ENCODE results near the gene WDR18. TPM values are rescaled to one million over a fixed set of nuclear protein-coding genes. Genes with fewer than 3 reads are reported as not detected.
A peak's percentile ranks its signal among the peaks of the same experiment; 100 is the strongest.

The WDR18 gene
- total RNA-seq, 1 experiment from 2014 or later: 56.7 TPM

- ATAC-seq: no peak
- Histone ChIP-seq H4K20me1 (ENCODE audit: low read length) (no peaks in the 10 kb centered on the region), H3K4me1 (ENCODE audit: insufficient read depth, low read length) (peaks cover 8% of the 10 kb centered on the region), H3F3A (ENCODE audit: low read length, unreplicated experiment) (no peaks in the 10 kb centered on the region), H3K4me3 (ENCODE audit: low read length) (no peak overlapping the region), H3K27me3 (ENCODE audit: low read length) (no peaks in the 10 kb centered on the region; the same call in 1 of the 2 replicates), H2AFZ (ENCODE audit: low read length) (no peak overlapping the region), H3K27ac (ENCODE audit: low read length) (no peak overlapping the region), H3K9me3 (ENCODE audit: low read length) (no peaks in the 10 kb centered on the region), H3K36me3 (ENCODE audit: low read depth, low read length) (no peaks in the 10 kb centered on the region; the same call in 1 of the 2 replicates), H3K79me2 (ENCODE audit: low read length) (no peaks in the 10 kb centered on the region), H3K9me2 (replicated peaks; ENCODE audit: low read length) (no peaks in the 10 kb centered on the region), H3K4me2 (ENCODE audit: low read length) (no peak overlapping the region), H3K9ac (ENCODE audit: low read length) (no peak overlapping the region)
- POLR2A ChIA-PET (ENCODE audit: unreplicated experiment): no interaction called here
- DNase-seq: no peak
- TF ChIP-seq CTCF (conservative IDR thresholded peaks at IDR 0.05; ENCODE audit: low read depth, low read length): no peak
- TF ChIP-seq EZH2 (IDR thresholded peaks at IDR 0.05; ENCODE audit: low read length, unreplicated experiment): no peak
- TF ChIP-seq EZH2phosphoT487 (IDR thresholded peaks at IDR 0.05; ENCODE audit: borderline replicate concordance, low read length): no peak
- no TSS peak for BruUV-seq (replicated peaks)
- intact Hi-C loops (cut with micrococcal nuclease): no loop called here
- CTCF ChIA-PET: no interaction called here
These were observed 11.1 kb downstream of the WDR18 start for GRCh38 chr19:995051-995827.

GRCh38 chr19:996051-996838 lies 12.1 kb downstream of the WDR18 start:
- Histone ChIP-seq H3K4me2 (ENCODE audit: low read length) (peak overlapping the region; percentile 72), H3K36me3 (ENCODE audit: low read depth, low read length) (no peaks in the 10 kb centered on the region; the same call in 1 of the 2 replicates), H3K9ac (ENCODE audit: low read length) (no peak overlapping the region), H3K27me3 (ENCODE audit: low read length) (no peaks in the 10 kb centered on the region; the same call in 1 of the 2 replicates), H3K9me2 (replicated peaks; ENCODE audit: low read length) (no peaks in the 10 kb centered on the region), H3K79me2 (ENCODE audit: low read length) (no peaks in the 10 kb centered on the region), H3K4me3 (ENCODE audit: low read length) (peak overlapping the region; percentile 35; the same call in 1 of the 2 replicates), H3K27ac (ENCODE audit: low read length) (no peak overlapping the region), H4K20me1 (ENCODE audit: low read length) (no peaks in the 10 kb centered on the region), H2AFZ (ENCODE audit: low read length) (no peak overlapping the region), H3K4me1 (ENCODE audit: insufficient read depth, low read length) (peaks cover 8% of the 10 kb centered on the region), H3F3A (ENCODE audit: low read length, unreplicated experiment) (no peaks in the 10 kb centered on the region), H3K9me3 (ENCODE audit: low read length) (no peaks in the 10 kb centered on the region)
- ATAC-seq (peak; percentile 20; the same call in 1 of the 2 replicates), DNase-seq (peak; percentile 19)
- TF ChIP-seq EZH2 (IDR thresholded peaks at IDR 0.05; ENCODE audit: low read length, unreplicated experiment): no peak
- no peak for TF ChIP-seq CTCF (conservative IDR thresholded peaks at IDR 0.05; ENCODE audit: low read depth, low read length)
- TF ChIP-seq EZH2phosphoT487 (IDR thresholded peaks at IDR 0.05; ENCODE audit: borderline replicate concordance, low read length): no peak
- CTCF ChIA-PET: no interaction called here
- intact Hi-C loops (cut with micrococcal nuclease): no loop called here
- POLR2A ChIA-PET (ENCODE audit: unreplicated experiment): no interaction called here
- no TSS peak for BruUV-seq (replicated peaks)
